GM21526 (cell line): ENCODE measurements around the gene COPS9.
A peak's percentile ranks its signal among the peaks of the same experiment; 100 is the strongest.

ENCODE experiments used
- ATAC-seq: cut with Tn5 transposase; IDR thresholded peaks from one replicate; pipeline ENCODE4 v1.9.1; 2021; ENCODE audit warnings: moderate library complexity; ENCODE audit not compliant: unreplicated experiment, low FRiP score

Gene COPS9

GRCh38 chr2:240151477-240152031 lies 15.4 kb upstream of the COPS9 start:
- ATAC-seq, result no peak

GRCh38 chr2:240149943-240150784 lies 14.1 kb upstream of the COPS9 start:
- ATAC-seq, result no peak

GRCh38 chr2:240147911-240148587 lies 11.9 kb upstream of the COPS9 start:
- no peak for ATAC-seq

GRCh38 chr2:240147382-240147781 lies 11.3 kb upstream of the COPS9 start:
- no peak for ATAC-seq

GRCh38 chr2:240146627-240147278 lies 10.6 kb upstream of the COPS9 start:
- ATAC-seq, result no peak

- ATAC-seq, result no peak
Observed at GRCh38 chr2:240146141-240146561, 10.0 kb upstream of the COPS9 start.

GRCh38 chr2:240145461-240145860 lies 9.4 kb upstream of the COPS9 start:
- no peak for ATAC-seq

GRCh38 chr2:240144649-240145261 lies 8.7 kb upstream of the COPS9 start:
- ATAC-seq, result no peak

- ATAC-seq, result peak; percentile 73
Observed at GRCh38 chr2:240143801-240144648, 7.9 kb upstream of the COPS9 start.

GRCh38 chr2:240143276-240143675 lies 7.2 kb upstream of the COPS9 start:
- no peak for ATAC-seq

- no peak for ATAC-seq
Observed at GRCh38 chr2:240142859-240143258, 6.8 kb upstream of the COPS9 start.

- no peak for ATAC-seq
Observed at GRCh38 chr2:240142256-240142775, 6.2 kb upstream of the COPS9 start.

- no peak for ATAC-seq
Observed at GRCh38 chr2:240141736-240142135, 5.6 kb upstream of the COPS9 start.

GRCh38 chr2:240140920-240141319 lies 4.8 kb upstream of the COPS9 start:
- no peak for ATAC-seq

- no peak for ATAC-seq
Observed at GRCh38 chr2:240140511-240140910, 4.4 kb upstream of the COPS9 start, which contains the start of gene OTOS. TSS of gene OTOS (minus strand) at chr2:240140658. CDS start at chr2:240140326, 332 bp downstream.

- ATAC-seq, result no peak
Observed at GRCh38 chr2:240139666-240140393, 3.7 kb upstream of the COPS9 start.

- ATAC-seq, result no peak
Observed at GRCh38 chr2:240139011-240139441, 2.9 kb upstream of the COPS9 start.

- ATAC-seq, result no peak
Observed at GRCh38 chr2:240138254-240138984, 2.3 kb upstream of the COPS9 start.
